ENCODE results near the gene GET3. TPM values are rescaled to one million over a fixed set of nuclear protein-coding genes. Genes with fewer than 3 reads are reported as not detected.
A peak's percentile ranks its signal among the peaks of the same experiment; 100 is the strongest.

GET3 gene
- total RNA-seq, 2 experiments from 2014 or later, result 46.4 to 47.2 TPM

DNA sequence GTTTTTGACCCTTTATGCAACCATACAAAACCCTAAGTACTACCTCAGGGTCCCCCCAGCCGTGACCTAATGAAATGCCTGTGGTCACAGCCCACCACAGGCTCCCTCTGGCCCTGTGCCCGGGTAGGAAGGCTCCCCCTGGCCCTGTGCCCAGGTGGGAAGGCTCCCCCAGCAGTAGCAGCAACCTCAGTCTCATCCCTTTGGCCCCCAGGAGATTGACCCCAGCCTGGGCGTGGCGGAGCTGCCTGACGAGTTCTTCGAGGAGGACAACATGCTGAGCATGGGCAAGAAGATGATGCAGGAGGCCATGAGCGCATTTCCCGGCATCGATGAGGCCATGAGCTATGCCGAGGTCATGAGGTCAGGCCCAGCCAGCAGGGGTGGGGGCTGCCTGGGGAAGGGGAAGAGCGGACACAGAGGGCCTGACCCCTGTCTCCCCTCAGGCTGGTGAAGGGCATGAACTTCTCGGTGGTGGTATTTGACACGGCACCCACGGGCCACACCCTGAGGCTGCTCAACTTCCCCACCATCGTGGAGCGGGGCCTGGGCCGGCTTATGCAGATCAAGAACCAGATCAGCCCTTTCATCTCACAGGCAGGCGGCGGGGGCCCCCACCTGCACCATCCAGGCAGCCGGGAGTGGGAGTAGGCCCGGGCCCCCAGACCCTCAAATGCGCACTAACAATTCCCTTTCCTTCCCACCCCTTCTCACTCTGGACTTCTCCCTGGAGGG, 8.0 kb downstream of the GET3 start:
- POLR2A ChIA-PET, result no interaction called here
- Mint-ChIP-seq H3K4me1 (peaks cover 4% of the 10 kb centered on the region), H3K36me3 (peaks cover 35% of the 10 kb centered on the region), H3K9me3 (peaks cover 1% of the 10 kb centered on the region), H3K27me3 (peaks cover 6% of the 10 kb centered on the region), H3K27ac (no peak overlapping the region), H3K4me3 (no peak overlapping the region)
- DNase-seq, result no peak
- no peak for ATAC-seq (ENCODE audit: low read depth)

DNA sequence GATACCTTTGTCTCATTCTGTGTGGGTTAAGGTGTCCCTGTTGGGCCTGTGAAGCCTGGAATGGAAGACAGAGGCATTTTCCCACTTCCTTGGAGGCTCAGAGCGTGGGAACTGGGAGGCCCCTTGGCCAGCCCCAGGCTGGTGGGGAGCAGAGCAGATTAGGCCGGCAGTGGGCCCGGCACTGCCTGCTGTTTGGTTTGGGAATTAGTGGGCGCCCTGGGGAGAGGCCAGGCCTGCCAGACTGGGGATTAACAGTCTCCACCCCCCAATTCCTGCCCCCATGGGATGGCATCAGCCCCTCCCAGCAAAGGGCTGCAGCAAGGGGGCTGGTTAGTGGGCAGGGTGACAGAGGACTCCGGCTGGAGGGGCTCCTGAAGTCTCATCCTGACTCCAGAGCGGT, 11.2 kb downstream of the GET3 start:
- H3K4me1 Mint-ChIP-seq, result peaks cover 5% of the 10 kb centered on the region
- peaks cover 1% of the 10 kb centered on the region for H3K9me3 Mint-ChIP-seq
- H3K36me3 Mint-ChIP-seq, result peaks cover 27% of the 10 kb centered on the region
- POLR2A ChIA-PET, result no interaction called here
- no peak for ATAC-seq (ENCODE audit: low read depth)
- H3K27ac Mint-ChIP-seq, result no peak overlapping the region
- no peak overlapping the region for H3K4me3 Mint-ChIP-seq
- peaks cover 21% of the 10 kb centered on the region for H3K27me3 Mint-ChIP-seq
- DNase-seq, result no peak

DNA sequence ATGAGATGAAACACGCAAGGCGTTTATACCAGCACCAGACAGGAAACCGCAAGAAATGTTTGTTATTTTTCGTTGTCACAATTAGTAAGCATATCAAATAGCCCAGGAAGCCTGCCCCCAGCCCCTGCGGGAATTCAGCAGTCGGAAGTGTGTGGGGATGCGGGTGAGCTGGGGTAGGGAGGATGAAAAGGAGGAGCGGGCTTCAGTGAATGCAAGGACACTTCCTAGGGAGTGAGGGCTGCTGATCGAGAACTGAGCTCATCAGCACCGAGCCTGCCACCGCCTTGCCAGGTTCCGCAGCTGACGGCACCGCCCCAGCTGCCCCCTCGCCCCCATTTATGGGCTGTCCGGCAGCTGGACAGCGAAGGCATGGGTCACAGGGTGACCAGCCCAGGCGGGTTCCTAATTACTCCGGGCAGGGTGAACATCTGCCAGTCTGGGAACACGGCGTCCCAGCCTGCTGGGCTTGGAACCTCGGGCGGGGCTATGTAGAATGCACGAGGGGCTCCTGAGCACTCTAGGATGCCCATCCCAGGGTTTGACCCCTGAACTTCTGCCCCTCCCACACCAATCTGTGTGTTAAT, 12.7 kb downstream of the GET3 start:
- no peak for ATAC-seq (ENCODE audit: low read depth)
- no peak for DNase-seq
- H3K4me3 Mint-ChIP-seq, result no peak overlapping the region
- H3K27me3 Mint-ChIP-seq, result peaks cover 26% of the 10 kb centered on the region
- H3K9me3 Mint-ChIP-seq, result peaks cover 1% of the 10 kb centered on the region
- POLR2A ChIA-PET, result no interaction called here
- H3K4me1 Mint-ChIP-seq, result peaks cover 5% of the 10 kb centered on the region
- H3K36me3 Mint-ChIP-seq, result peaks cover 25% of the 10 kb centered on the region
- no peak overlapping the region for H3K27ac Mint-ChIP-seq

DNA sequence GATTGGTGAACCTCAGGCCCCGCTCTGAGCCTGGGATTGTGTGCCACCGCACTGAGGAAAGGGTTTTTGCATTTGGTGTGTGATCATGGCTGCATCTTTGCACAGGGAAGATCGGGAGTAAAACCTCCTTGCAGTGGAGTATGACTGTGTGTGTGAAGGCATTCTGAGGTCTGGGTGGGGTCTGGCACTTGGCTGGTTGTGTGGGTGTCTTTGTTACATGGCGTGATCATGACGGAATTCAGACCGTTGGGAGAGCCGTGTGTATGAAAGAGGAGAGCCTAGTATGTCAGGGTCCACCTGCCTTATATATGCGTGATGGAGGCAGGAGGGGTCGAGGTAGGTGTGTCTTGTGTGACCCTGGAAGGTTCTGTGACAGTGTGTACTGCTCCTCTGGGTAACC, 13.6 kb downstream of the GET3 start:
- Mint-ChIP-seq H3K4me1 (peaks cover 5% of the 10 kb centered on the region), H3K36me3 (peaks cover 21% of the 10 kb centered on the region), H3K27me3 (peaks cover 26% of the 10 kb centered on the region), H3K4me3 (no peak overlapping the region), H3K27ac (no peak overlapping the region), H3K9me3 (peaks cover 1% of the 10 kb centered on the region)
- POLR2A ChIA-PET, result no interaction called here
- ATAC-seq (ENCODE audit: low read depth) (no peak), DNase-seq (no peak)

DNA sequence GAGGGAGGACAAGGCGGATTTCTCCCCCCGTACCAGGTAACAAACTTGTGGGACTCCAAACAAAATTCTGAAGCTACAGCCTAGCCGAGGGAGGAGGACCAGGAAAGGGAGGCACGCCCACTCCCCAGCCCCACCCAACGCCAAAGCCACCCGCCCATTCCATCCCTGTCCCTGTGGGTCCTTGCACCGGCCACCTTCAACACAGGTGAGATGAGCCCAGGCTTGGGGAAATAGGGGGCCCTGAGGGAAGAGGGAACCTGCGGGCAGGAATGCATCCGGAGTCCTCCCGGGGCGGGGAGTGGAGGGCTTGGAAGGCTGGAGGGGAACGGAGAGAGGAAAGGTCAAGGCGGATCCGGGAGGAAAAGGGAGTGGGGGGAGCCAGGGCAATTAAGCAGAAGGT, 14.3 kb downstream of the GET3 start, which contains the start of gene BEST2:
Gene BEST2 (plus strand): TSS at position 157 of the 400 bp plus-strand sequence. CDS start 802 bp downstream, outside the sequence.
- Mint-ChIP-seq H3K4me1 (peaks cover 5% of the 10 kb centered on the region), H3K36me3 (peaks cover 17% of the 10 kb centered on the region), H3K4me3 (no peak within 1 kb of the TSS), H3K9me3 (no peaks in the 10 kb centered on the region), H3K27me3 (peaks cover 26% of the 10 kb centered on the region), H3K27ac (no peak within 1 kb of the TSS)
- DNase-seq (no peak), ATAC-seq (ENCODE audit: low read depth) (no peak)
- POLR2A ChIA-PET, result interaction anchor here (1.2 kb wide), 1 partner anchor 15 kb away, joined by 3 read pairs; the partner anchor contains the start of gene GET3

DNA sequence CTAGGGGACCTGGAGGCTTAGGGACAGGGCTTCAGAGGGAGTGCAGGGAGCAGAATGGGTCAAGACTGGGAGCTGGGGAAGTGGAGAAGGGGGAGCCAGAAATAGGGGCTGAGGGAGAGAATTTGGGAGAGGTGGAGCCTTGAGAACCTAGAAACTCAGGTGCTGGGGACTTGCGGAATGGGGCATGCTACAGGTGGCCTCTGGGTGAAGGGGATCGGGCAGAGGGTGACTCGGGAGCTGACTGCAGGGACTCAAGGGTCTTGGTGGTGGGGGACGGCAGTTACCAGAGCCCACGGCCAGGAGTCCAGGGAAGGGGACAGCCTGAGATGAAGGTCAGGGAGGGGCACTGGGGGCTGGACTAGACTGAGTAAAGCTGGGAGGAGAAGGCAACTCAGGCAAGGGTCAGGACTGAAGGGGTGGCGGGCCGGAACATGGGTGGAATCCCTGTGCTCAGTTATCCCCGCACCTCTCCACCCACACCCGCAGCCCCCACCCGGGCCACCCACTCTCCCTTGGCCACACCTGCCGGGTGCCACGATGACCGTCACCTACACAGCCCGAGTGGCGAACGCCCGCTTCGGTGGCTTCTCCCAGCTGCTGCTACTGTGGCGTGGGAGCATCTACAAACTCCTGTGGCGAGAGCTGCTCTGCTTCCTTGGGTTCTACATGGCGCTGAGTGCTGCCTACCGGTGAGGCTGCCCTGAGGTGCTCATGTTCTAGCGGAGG, 14.9 kb downstream of the GET3 start:
- Mint-ChIP-seq H3K4me3 (no peak overlapping the region), H3K36me3 (peaks cover 12% of the 10 kb centered on the region), H3K9me3 (no peaks in the 10 kb centered on the region), H3K27ac (no peak overlapping the region), H3K4me1 (peaks cover 5% of the 10 kb centered on the region), H3K27me3 (peaks cover 26% of the 10 kb centered on the region)
- DNase-seq (no peak), ATAC-seq (ENCODE audit: low read depth) (no peak)
- POLR2A ChIA-PET, result interaction anchor here (0.6 to 1.2 kb wide), 3 partner anchors 15 to 138 kb away, joined by 3 to 5 read pairs (median 3); partner anchors contain the start of gene GET3

DNA sequence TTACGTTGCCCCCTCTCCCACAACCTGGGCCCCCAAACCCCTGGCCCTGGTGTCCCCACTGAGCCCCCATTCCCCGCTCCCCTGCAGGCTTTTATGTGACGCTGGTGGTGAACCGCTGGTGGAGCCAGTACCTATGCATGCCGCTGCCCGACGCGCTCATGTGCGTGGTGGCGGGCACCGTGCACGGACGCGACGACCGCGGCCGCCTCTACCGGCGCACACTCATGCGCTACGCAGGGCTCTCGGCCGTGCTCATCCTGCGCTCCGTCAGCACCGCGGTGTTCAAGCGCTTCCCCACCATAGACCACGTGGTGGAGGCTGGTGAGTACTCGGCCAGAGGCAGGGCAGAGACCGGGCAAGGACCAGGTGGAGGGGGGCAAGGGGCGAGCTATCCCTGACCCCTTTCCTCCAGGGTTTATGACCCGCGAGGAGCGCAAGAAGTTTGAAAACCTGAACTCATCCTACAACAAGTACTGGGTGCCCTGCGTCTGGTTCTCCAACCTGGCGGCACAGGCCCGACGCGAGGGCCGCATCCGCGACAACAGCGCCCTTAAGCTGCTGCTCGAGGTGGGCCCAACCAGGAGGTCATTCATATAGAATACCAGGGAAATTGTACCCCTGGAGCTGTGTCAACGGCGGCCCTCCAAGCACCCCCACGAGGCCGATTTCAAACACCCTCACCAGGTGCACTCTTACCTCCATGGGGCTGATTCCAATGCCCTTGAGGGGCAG, 17.3 kb downstream of the GET3 start:
- ATAC-seq (ENCODE audit: low read depth) (no peak), DNase-seq (no peak)
- Mint-ChIP-seq H3K27ac (no peak overlapping the region), H3K9me3 (no peaks in the 10 kb centered on the region), H3K36me3 (no peaks in the 10 kb centered on the region), H3K4me3 (no peak overlapping the region), H3K4me1 (peaks cover 7% of the 10 kb centered on the region), H3K27me3 (peaks cover 22% of the 10 kb centered on the region)
- POLR2A ChIA-PET, result interaction anchor here (0.7 kb wide), 1 partner anchor 31 kb away, joined by 6 read pairs; the partner anchor contains the start of gene TNPO2

DNA sequence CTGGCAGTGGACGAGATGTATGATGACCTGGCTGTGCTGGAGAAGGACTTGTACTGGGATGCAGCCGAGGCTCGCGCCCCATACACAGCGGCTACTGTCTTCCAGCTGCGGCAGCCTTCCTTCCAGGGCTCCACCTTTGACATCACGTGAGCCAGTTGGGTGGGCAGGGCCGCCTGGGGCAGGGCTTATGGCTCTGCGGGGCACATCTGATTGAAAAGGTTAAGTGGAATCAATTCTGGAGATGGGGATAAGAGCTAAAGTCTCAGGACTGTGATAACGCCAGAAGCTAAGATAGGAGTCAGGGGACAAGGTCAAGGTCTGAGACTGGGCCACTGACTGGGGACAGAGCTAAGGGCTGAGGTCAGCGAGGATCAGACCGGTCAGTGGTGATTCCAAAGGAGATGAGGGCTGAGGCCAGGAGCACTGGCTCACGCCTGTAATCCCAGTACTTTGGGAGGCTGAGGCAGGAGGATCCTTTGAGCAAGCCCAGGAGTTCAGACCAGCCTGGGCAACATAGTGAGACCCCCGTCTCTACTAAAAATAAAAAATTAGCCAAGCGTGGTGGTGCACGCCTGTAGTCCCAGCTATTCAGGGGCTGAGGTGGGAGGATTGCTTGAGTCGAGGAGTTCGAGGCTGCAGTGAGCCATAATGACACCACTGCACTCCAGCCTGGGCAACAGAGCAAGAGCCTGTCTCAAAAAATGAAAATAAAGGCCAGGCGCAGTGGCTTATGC, 19.0 kb downstream of the GET3 start:
- DNase-seq (no peak), ATAC-seq (ENCODE audit: low read depth) (no peak)
- no peaks in the 10 kb centered on the region for H3K9me3 Mint-ChIP-seq
- peaks cover 14% of the 10 kb centered on the region for H3K27me3 Mint-ChIP-seq
- no peak overlapping the region for H3K27ac Mint-ChIP-seq
- peaks cover 2% of the 10 kb centered on the region for H3K4me1 Mint-ChIP-seq
- H3K36me3 Mint-ChIP-seq, result no peaks in the 10 kb centered on the region
- H3K4me3 Mint-ChIP-seq, result no peak overlapping the region
- POLR2A ChIA-PET, result interaction anchor here (2.1 kb wide), 1 partner anchor 23 kb away, joined by 6 read pairs; no protein-coding TSS in a partner anchor

DNA sequence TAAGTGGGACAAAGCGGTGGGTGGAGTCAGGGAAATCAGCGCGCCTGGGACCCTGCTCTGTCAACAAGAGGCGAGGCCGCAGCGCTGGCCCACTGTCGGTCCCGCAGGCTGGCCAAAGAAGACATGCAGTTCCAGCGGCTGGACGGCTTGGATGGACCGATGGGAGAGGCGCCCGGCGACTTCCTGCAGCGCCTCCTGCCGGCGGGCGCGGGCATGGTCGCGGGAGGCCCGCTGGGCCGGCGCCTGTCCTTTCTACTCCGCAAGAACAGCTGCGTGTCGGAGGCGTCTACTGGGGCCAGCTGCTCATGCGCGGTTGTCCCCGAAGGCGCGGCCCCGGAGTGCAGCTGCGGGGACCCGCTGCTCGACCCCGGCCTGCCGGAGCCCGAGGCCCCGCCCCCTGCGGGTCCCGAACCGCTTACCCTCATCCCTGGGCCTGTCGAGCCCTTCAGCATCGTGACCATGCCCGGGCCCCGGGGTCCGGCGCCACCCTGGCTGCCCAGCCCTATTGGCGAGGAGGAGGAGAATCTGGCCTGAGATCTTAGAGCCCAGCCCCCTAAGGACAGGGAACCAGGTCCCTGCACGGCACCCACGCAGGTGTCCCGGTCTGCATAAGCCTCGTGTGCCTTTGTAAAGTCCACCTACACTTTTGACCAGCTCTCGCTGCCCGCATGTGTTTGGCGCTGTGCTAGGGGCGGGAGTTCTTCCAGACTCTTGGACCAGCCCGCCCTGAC, 20.4 kb downstream of the GET3 start:
- H3K27me3 Mint-ChIP-seq, result peaks cover 9% of the 10 kb centered on the region
- POLR2A ChIA-PET, result interaction anchor here (0.5 to 2.1 kb wide), 5 partner anchors 14 to 356 kb away, joined by 3 to 7 read pairs (median 6); no protein-coding TSS in a partner anchor
- peak overlapping the region; percentile 59 for H3K4me3 Mint-ChIP-seq
- DNase-seq (peak; percentile 86), ATAC-seq (ENCODE audit: low read depth) (peak; percentile 82)
- H3K27ac Mint-ChIP-seq, result no peak overlapping the region
- H3K9me3 Mint-ChIP-seq, result no peaks in the 10 kb centered on the region
- peaks cover 2% of the 10 kb centered on the region for H3K4me1 Mint-ChIP-seq
- H3K36me3 Mint-ChIP-seq, result no peaks in the 10 kb centered on the region

DNA sequence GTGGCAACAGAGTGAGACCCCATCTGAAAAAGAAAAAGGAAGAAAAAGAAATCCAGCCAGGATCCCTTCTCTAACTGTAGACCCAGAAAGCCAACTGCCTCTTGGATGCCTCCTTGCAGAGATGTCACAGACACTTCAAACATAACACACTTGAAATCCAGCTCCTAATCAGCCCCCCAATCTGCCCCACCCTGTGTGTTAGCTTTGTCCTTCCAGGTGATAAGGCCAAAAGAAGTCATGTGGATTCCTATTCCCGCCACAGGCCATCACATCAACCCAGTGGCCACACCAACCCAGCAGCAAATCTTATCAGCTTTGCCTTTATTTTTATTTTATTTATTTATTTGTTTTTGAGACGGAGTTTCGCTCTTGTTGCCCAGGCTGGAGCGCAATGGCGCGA, 22.4 kb downstream of the GET3 start:
- Mint-ChIP-seq H3K4me1 (peaks cover 2% of the 10 kb centered on the region), H3K27ac (no peak overlapping the region), H3K27me3 (no peaks in the 10 kb centered on the region), H3K4me3 (no peak overlapping the region), H3K36me3 (no peaks in the 10 kb centered on the region), H3K9me3 (no peaks in the 10 kb centered on the region)
- ATAC-seq (ENCODE audit: low read depth) (no peak), DNase-seq (no peak)
- POLR2A ChIA-PET, result interaction anchor here (0.5 to 1.9 kb wide), 3 partner anchors 33 to 152 kb away, joined by 3 to 7 read pairs (median 3); no protein-coding TSS in a partner anchor

DNA sequence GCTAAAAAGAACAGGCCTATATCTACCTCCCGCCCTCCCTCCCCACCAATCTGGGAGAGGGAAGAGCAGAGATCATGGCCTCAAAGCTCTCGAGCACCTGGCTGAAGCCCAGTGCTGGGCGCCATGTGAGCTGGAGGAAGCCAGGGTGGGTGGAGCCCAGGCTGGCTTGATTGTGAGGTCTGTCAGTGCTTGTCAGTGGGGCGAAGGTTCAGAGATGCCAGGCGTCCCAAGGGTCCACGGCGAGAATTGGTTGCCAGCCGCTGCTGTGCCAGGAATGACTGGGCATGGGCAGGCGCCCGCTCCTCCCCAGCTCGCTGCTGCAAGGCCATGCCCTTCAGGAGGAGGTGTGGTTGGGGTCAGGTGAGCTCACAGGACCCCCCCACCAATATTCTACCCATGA, 25.8 kb downstream of the GET3 start:
- no peak for ATAC-seq (ENCODE audit: low read depth)
- H3K9me3 Mint-ChIP-seq, result no peaks in the 10 kb centered on the region

DNA sequence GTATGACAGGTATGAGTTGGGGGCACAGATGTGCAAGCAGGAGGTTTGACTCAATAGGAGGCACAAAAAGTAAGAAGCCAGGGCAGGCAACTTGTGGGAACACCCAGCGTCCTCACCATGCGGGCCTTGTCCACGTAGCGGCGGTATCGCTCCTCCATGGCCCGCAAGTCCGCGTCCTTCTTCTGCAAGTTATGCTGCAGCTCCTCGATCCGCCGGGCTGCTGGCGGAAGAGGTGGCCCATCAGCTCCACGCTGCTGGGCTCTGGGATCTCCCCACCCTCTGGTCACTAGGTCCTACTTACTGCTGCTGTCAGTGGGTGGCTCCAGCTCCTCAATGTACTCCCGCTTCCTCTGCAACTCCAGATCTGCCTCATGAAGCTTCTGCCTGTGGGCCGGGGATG, 27.4 kb downstream of the GET3 start:
- no peaks in the 10 kb centered on the region for H3K27me3 Mint-ChIP-seq
- H3K36me3 Mint-ChIP-seq, result no peaks in the 10 kb centered on the region
- no peak overlapping the region for H3K27ac Mint-ChIP-seq
- H3K4me3 Mint-ChIP-seq, result no peak overlapping the region
- no peaks in the 10 kb centered on the region for H3K9me3 Mint-ChIP-seq
- POLR2A ChIA-PET, result interaction anchor here (1.8 kb wide), 1 partner anchor 31 kb away, joined by 4 read pairs; no protein-coding TSS in a partner anchor
- ATAC-seq (ENCODE audit: low read depth), result no peak
- peaks cover 2% of the 10 kb centered on the region for H3K4me1 Mint-ChIP-seq
- no peak for DNase-seq

More for the DNA sequence above, 25.8 kb downstream of the GET3 start:
- Mint-ChIP-seq H3K36me3 (no peaks in the 10 kb centered on the region), H3K4me1 (peaks cover 3% of the 10 kb centered on the region), H3K27ac (no peak overlapping the region), H3K4me3 (no peak overlapping the region), H3K27me3 (no peaks in the 10 kb centered on the region)
- DNase-seq, result no peak
- POLR2A ChIA-PET, result interaction anchor here (0.5 to 1.2 kb wide), 2 partner anchors 38 to 110 kb away, joined by 3 to 4 read pairs; no protein-coding TSS in a partner anchor

All from activated naive CD8-positive, alpha-beta T cell treated with anti-CD3 and anti-CD28 coated beads, Interleukin-2, amount 10 ng/mL, durations not matched to agents 7 days and 5 days (primary cell).